ENCODE data around the gene NMBR. TPM values are rescaled to one million over a fixed set of nuclear protein-coding genes. Genes with fewer than 3 reads are reported as not detected.
"Not testable (repeated sequence)": the region's sequence is repeated elsewhere in the genome, so short reads cannot be mapped to it uniquely, and the experiment has no call there.

NMBR gene
- total RNA-seq, 1 donor from 2014 or later = 0.35 TPM

DNA sequence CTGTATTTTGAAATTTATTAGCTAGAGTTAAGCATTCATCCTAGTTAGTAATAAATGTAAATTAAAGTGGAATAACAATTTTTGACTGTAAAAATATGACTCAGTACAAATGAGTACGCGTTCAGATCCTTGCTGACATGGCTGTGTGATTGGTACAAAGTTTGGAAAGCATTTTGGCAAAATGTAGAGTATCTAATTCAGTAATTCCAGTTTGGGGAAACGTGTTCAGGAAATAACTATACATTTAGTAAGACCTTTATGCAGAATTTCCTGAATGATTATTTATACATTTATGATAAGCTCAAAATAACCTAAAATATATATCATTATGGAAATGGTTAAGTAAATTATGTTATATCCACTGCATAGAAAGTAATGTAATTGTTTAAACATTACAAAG is 8.2 kb upstream of the NMBR start:
- no peak for DNase-seq (ENCODE audit: low read depth, low spot score)

DNA sequence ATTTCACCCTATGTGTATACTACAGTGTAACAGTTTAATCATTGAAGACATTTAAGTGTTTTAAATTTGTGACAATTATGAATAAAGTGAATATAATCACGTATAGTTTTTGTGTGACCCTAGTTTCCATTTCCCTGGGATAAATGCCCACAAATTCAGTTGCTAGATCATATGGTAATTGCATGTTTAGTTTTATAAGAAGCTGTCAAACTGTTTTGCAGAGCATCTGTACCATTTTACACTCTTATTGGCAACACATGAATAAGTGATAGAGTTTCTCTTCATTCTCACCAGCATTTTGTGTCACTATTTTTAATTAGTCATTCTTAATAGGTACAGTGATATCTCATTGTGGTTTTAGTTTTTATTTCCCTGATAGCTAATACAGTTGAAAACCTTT is 7.4 kb upstream of the NMBR start:
- H3K27ac Mint-ChIP-seq (ENCODE audit: unreplicated experiment) = no peak overlapping the region
- DNase-seq (ENCODE audit: low read depth, low spot score) = no peak
- H3K4me1 Mint-ChIP-seq = peaks cover 18% of the 10 kb centered on the region
- H3K4me3 Mint-ChIP-seq = no peak overlapping the region
- H3K9me3 Mint-ChIP-seq = no peaks in the 10 kb centered on the region
- H3K27me3 Mint-ChIP-seq (ENCODE audit: low read depth) = no peaks in the 10 kb centered on the region
- peaks cover 2% of the 10 kb centered on the region for H3K36me3 Mint-ChIP-seq (ENCODE audit: low read depth)
- TF ChIP-seq, protein P1, sequence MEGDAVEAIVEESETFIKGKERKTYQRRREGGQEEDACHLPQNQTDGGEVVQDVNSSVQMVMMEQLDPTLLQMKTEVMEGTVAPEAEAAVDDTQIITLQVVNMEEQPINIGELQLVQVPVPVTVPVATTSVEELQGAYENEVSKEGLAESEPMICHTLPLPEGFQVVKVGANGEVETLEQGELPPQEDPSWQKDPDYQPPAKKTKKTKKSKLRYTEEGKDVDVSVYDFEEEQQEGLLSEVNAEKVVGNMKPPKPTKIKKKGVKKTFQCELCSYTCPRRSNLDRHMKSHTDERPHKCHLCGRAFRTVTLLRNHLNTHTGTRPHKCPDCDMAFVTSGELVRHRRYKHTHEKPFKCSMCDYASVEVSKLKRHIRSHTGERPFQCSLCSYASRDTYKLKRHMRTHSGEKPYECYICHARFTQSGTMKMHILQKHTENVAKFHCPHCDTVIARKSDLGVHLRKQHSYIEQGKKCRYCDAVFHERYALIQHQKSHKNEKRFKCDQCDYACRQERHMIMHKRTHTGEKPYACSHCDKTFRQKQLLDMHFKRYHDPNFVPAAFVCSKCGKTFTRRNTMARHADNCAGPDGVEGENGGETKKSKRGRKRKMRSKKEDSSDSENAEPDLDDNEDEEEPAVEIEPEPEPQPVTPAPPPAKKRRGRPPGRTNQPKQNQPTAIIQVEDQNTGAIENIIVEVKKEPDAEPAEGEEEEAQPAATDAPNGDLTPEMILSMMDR (conservative IDR thresholded peaks at IDR 0.05) = no peak

More for the DNA sequence above, 8.2 kb upstream of the NMBR start:
- Mint-ChIP-seq H3K4me3 (no peak overlapping the region), H3K27me3 (ENCODE audit: low read depth) (no peaks in the 10 kb centered on the region), H3K27ac (ENCODE audit: unreplicated experiment) (no peak overlapping the region), H3K4me1 (peaks cover 11% of the 10 kb centered on the region), H3K9me3 (no peaks in the 10 kb centered on the region), H3K36me3 (ENCODE audit: low read depth) (peaks cover 2% of the 10 kb centered on the region)
- TF ChIP-seq, protein P1 (conservative IDR thresholded peaks at IDR 0.05) = no peak

DNA sequence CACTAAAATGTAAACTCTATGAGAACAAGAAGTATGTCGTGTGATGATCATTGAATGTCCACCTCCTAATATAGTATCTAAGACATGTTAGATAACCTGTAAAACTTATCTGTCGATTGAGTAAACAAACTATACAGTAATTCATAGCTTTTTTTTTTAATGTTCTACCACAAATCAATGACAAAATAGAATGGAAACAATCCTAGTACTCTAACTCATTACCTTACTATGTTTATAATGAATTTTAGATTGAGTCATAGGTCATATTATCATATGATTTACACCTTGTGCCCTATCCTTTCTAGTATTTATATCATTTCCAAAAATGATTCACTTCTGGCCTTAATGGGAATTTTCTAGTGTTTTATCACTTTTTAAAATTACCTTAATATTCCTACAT is 6.3 kb upstream of the NMBR start:
- H3K27me3 Mint-ChIP-seq (ENCODE audit: low read depth) = no peaks in the 10 kb centered on the region
- TF ChIP-seq, protein P1 (conservative IDR thresholded peaks at IDR 0.05) = no peak
- H3K27ac Mint-ChIP-seq (ENCODE audit: unreplicated experiment) = no peak overlapping the region
- H3K4me1 Mint-ChIP-seq = peaks cover 28% of the 10 kb centered on the region
- H3K9me3 Mint-ChIP-seq = no peaks in the 10 kb centered on the region
- H3K4me3 Mint-ChIP-seq = no peak overlapping the region
- peaks cover 2% of the 10 kb centered on the region for H3K36me3 Mint-ChIP-seq (ENCODE audit: low read depth)
- DNase-seq (ENCODE audit: low read depth, low spot score) = no peak

DNA sequence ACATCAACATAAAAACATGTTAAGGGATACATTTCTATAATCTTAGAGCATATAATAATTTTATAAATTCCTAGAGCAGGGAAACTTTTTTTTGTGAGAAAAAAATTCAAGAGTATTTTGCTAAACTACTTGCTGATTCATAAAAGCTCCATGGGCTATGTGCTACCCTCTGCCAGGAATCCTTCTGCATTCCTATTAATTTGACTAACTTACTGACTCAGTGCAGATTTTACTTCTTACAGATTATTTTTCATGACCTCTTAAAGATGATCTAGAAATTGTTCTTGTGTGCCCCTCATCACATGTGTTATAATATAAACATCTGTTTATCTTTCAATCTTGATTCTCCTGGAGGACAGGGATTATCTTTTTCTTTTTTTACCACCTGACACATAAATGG is 5.8 kb upstream of the NMBR start:
- no peak overlapping the region for H3K27ac Mint-ChIP-seq (ENCODE audit: unreplicated experiment)
- no peak overlapping the region for H3K4me3 Mint-ChIP-seq

DNA sequence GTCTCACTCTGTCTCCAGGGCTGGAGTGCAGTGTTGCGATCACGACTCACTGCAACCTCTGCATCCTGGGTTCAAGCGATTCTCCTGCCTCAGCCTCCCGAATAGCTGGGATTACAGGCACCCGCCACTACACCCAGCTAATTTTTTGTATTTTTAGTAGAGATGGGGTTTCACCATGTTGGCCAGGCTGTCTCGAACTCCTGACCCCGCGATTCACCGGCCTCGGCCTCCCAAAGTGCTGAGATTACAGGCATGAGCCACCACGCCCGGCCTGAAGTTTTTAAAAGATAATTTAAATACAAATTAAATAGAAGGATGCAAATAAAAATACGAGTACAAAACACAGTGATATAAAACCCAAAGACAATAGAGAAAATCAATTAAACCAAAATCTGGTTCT is 5.4 kb downstream of the NMBR start:
- H3K4me3 Mint-ChIP-seq = not testable (repeated sequence)

More for the DNA sequence above, 5.8 kb upstream of the NMBR start:
- H3K4me1 Mint-ChIP-seq = peaks cover 33% of the 10 kb centered on the region
- H3K9me3 Mint-ChIP-seq = no peaks in the 10 kb centered on the region
- DNase-seq (ENCODE audit: low read depth, low spot score) = no peak
- TF ChIP-seq, protein P1 (conservative IDR thresholded peaks at IDR 0.05) = no peak
- H3K36me3 Mint-ChIP-seq (ENCODE audit: low read depth) = peaks cover 2% of the 10 kb centered on the region
- no peaks in the 10 kb centered on the region for H3K27me3 Mint-ChIP-seq (ENCODE audit: low read depth)

DNA sequence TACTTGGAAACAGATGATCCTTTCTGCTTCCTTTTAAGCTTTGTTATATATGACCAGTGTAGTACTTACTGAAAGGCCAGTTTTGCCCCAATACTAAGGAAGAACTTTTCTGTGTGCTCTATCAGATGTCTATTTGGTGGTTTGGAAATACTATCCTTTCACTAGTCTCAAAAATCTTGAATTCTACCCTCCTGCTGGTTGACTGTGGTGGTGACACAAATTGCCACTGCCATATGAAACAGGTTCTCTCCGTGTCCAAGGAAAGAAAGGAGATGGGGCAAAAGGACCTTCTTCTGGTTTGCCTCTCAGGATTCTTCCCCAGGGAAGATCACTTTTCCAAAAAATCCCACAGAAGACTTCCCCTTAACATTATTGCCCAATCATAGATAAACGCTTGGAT is 8.0 kb downstream of the NMBR start:
- TF ChIP-seq, protein P1 (conservative IDR thresholded peaks at IDR 0.05) = no peak
- no peaks in the 10 kb centered on the region for H3K27me3 Mint-ChIP-seq (ENCODE audit: low read depth)
- H3K4me3 Mint-ChIP-seq = no peak overlapping the region
- H3K9me3 Mint-ChIP-seq = no peaks in the 10 kb centered on the region
- no peaks in the 10 kb centered on the region for H3K4me1 Mint-ChIP-seq
- no peak for DNase-seq (ENCODE audit: low read depth, low spot score)
- H3K27ac Mint-ChIP-seq (ENCODE audit: unreplicated experiment) = no peak overlapping the region
- no peaks in the 10 kb centered on the region for H3K36me3 Mint-ChIP-seq (ENCODE audit: low read depth)

More for the DNA sequence above, 5.4 kb downstream of the NMBR start:
- H3K27ac Mint-ChIP-seq (ENCODE audit: unreplicated experiment); H3K36me3 Mint-ChIP-seq (ENCODE audit: low read depth); H3K9me3 Mint-ChIP-seq; DNase-seq (ENCODE audit: low read depth, low spot score); H3K4me1 Mint-ChIP-seq; H3K27me3 Mint-ChIP-seq (ENCODE audit: low read depth): not testable (repeated sequence)
